ENCODE results near the gene PPP2R3B.
"Not testable (repeated sequence)": the region's sequence is repeated elsewhere in the genome, so short reads cannot be mapped to it uniquely, and the experiment has no call there.

PPP2R3B gene

DNA sequence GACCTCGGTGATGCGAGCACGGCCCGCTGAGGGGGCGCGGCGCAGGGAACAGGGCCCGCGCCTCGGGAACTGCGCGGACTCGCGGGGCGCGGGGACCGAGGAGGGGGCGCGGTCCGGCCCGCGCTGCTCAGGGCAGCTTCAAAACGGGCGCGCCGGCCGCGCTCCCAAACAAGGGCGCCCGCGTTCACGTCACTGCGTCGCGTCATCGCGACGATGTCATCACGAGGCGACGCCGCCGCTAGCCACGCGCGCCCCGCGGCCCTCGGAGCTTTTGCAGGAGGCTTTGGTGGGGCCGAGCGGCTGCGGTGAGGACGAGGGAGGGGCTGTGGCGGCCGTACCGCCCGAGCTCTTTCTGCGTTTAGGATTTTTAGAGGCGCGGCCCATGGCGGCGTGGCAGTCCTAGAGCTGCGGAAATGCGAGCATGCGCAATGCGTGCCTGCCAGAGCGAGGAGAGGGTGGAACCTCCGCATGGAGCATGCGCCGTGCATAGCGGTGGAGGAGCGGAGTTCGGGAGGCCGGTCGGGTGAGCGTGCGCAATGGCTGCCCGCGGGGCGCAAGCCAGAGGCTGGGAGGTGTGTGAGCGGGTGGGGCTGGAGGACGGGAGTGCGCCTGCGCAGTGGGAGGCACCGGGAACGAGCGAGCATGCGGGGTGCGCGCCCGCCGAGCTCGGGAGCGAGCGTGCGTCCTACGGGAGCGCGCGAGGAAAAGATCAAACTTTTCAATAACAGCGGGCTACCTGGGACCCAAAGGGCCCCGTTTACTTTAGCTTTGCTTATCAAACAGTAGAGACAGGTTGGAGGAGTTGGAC lies at the start of gene PPP2R3B (continued):
- TF ChIP-seq, protein P1, sequence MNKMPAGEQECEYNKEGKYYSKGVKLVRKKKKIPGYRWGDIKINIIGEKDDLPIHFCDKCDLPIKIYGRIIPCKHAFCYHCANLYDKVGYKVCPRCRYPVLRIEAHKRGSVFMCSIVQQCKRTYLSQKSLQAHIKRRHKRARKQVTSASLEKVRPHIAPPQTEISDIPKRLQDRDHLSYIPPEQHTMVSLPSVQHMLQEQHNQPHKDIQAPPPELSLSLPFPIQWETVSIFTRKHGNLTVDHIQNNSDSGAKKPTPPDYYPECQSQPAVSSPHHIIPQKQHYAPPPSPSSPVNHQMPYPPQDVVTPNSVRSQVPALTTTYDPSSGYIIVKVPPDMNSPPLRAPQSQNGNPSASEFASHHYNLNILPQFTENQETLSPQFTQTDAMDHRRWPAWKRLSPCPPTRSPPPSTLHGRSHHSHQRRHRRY (tag by site-specific recombination; IDR thresholded peaks at IDR 0.05): no peak
- TF ChIP-seq HOXA7 (CRISPR knock-in tag; IDR thresholded peaks at IDR 0.05; ENCODE audit: borderline replicate concordance): no peak

DNA sequence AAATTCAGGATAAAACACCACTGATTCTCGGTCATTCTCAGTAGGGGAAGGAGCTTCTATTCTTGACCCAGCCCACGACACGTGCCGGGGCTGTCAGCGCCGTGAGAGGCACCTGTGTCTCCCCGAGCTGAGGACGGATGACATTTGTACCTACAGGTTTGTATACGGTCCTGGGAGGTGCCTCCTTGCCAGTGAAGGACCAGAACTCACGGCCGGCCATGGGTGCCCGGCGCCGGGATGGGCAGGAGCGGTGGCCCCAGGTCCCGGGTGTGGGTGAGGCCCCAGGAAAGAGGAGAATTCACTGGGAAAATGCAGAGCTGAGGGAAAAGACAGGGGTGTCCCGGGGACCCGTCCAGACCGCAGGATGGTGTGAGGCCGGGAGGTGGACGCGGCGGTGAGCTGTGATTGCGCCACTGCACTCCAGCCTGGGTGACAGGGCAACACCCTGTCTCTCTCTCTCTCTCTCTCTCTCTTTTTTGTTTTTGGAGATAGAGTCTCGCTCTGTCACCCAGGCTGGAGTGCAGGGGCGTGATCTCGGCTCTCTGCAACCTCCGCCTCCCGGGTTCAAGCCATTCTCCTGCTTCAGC lies 48.9 kb upstream of the PPP2R3B start:
- POLR2A ChIA-PET: no interaction called here
- no peaks in the 10 kb centered on the region for H3K9me3 ChIP-seq (ENCODE audit: control insufficient read depth, insufficient read depth, low read depth, low read length)
- H3K4me1 ChIP-seq (ENCODE audit: control insufficient read depth, insufficient read depth, low read length): no peaks in the 10 kb centered on the region
- TF ChIP-seq ZSCAN23 (tag by site-specific recombination; IDR thresholded peaks at IDR 0.05) (no peak), ZNF112 (tag by site-specific recombination; IDR thresholded peaks at IDR 0.05) (no peak), ZNF529 (tag by site-specific recombination; IDR thresholded peaks at IDR 0.05; ENCODE audit: insufficient replicate concordance) (no peak)
- H3K27ac ChIP-seq (ENCODE audit: extremely low read depth, low read depth, low read length): no peak overlapping the region
- H3K4me3 ChIP-seq (ENCODE audit: low read depth, low read length): no peak overlapping the region
- CTCF ChIA-PET: no interaction called here
- H3K36me3 ChIP-seq (ENCODE audit: control insufficient read depth in 2 of 2, insufficient read depth in 1 of 2, low read length in 2 of 2): no peaks in the 10 kb centered on the region

- no peaks in the 10 kb centered on the region for H3K36me3 ChIP-seq (ENCODE audit: control insufficient read depth in 2 of 2, insufficient read depth in 1 of 2, low read length in 2 of 2)
- POLR2A ChIA-PET: no interaction called here
- CTCF ChIA-PET: no interaction called here
Measured at GRCh38 chrX:434946-435345, 48.2 kb upstream of the PPP2R3B start.

GRCh38 chrX:433771-434170 lies 47.1 kb upstream of the PPP2R3B start:
- TF ChIP-seq ZNF19 (tag by site-specific recombination; IDR thresholded peaks at IDR 0.05; ENCODE audit: low read depth): no peak
- Histone ChIP-seq H3K36me3 (ENCODE audit: control insufficient read depth in 2 of 2, insufficient read depth in 1 of 2, low read length in 2 of 2) (no peaks in the 10 kb centered on the region), H3K4me1 (ENCODE audit: control insufficient read depth, insufficient read depth, low read length) (no peaks in the 10 kb centered on the region), H3K9me3 (ENCODE audit: control insufficient read depth, insufficient read depth, low read depth, low read length) (no peaks in the 10 kb centered on the region), H3K27ac (ENCODE audit: extremely low read depth, low read depth, low read length) (no peak overlapping the region), H3K4me3 (ENCODE audit: low read depth, low read length) (no peak overlapping the region)
- CTCF ChIA-PET: no interaction called here
- POLR2A ChIA-PET: no interaction called here

More at GRCh38 chrX:434946-435345, 48.2 kb upstream of the PPP2R3B start:
- TF ChIP-seq ZNF140 (tag by site-specific recombination; IDR thresholded peaks at IDR 0.05) (no peak), GLI4 (tag by site-specific recombination; IDR thresholded peaks at IDR 0.05) (no peak), WT1 (tag by site-specific recombination; IDR thresholded peaks at IDR 0.05) (no peak), ZNF302 (tag by site-specific recombination; IDR thresholded peaks at IDR 0.05; ENCODE audit: low read depth) (no peak), REPIN1 (tag by site-specific recombination; IDR thresholded peaks at IDR 0.05; ENCODE audit: low read depth) (no peak), ZNF174 (tag by site-specific recombination; IDR thresholded peaks at IDR 0.05) (no peak)
- TF ChIP-seq, protein P2, sequence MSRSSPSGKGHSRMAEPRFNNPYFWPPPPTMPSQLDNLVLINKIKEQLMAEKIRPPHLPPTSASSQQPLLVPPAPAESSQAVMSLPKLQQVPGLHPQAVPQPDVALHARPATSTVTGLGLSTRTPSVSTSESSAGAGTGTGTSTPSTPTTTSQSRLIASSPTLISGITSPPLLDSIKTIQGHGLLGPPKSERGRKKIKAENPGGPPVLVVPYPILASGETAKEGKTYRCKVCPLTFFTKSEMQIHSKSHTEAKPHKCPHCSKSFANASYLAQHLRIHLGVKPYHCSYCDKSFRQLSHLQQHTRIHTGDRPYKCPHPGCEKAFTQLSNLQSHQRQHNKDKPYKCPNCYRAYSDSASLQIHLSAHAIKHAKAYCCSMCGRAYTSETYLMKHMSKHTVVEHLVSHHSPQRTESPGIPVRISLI (tag by site-specific recombination; IDR thresholded peaks at IDR 0.05): no peak
- TF ChIP-seq, protein P3, sequence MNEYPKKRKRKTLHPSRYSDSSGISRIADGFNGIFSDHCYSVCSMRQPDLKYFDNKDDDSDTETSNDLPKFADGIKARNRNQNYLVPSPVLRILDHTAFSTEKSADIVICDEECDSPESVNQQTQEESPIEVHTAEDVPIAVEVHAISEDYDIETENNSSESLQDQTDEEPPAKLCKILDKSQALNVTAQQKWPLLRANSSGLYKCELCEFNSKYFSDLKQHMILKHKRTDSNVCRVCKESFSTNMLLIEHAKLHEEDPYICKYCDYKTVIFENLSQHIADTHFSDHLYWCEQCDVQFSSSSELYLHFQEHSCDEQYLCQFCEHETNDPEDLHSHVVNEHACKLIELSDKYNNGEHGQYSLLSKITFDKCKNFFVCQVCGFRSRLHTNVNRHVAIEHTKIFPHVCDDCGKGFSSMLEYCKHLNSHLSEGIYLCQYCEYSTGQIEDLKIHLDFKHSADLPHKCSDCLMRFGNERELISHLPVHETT (tag by site-specific recombination; IDR thresholded peaks at IDR 0.05): no peak
- H3K4me1 ChIP-seq (ENCODE audit: control insufficient read depth, insufficient read depth, low read length): no peaks in the 10 kb centered on the region
- H3K27ac ChIP-seq (ENCODE audit: extremely low read depth, low read depth, low read length): no peak overlapping the region
- no peak overlapping the region for H3K4me3 ChIP-seq (ENCODE audit: low read depth, low read length)
- H3K9me3 ChIP-seq (ENCODE audit: control insufficient read depth, insufficient read depth, low read depth, low read length): no peaks in the 10 kb centered on the region

DNA sequence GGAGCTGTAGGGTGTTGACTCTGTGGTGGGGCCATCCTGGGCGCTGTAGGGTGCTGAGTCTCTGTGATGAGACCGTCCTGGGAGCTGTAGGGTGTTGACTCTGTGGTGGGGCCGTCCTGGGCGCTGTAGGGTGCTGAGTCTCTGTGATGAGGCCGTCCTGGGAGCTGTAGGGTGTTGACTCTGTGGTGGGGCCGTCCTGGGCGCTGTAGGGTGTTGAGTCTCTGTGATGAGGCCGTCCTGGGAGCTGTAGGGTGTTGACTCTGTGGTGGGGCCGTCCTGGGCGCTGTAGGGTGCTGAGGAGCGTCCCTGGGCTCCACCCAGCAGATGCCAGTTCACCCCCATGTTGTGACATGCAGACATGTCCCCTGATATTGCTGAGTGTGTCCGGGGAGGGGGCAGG lies 46.0 kb upstream of the PPP2R3B start:
- POLR2A ChIA-PET; H3K9me3 ChIP-seq (ENCODE audit: control insufficient read depth, insufficient read depth, low read depth, low read length); H3K27ac ChIP-seq (ENCODE audit: extremely low read depth, low read depth, low read length); H3K4me1 ChIP-seq (ENCODE audit: control insufficient read depth, insufficient read depth, low read length); H3K36me3 ChIP-seq (ENCODE audit: control insufficient read depth in 2 of 2, insufficient read depth in 1 of 2, low read length in 2 of 2); H3K4me3 ChIP-seq (ENCODE audit: low read depth, low read length); CTCF ChIA-PET: not testable (repeated sequence)
